HepG2 (cell line): ENCODE data around the gene ZBTB46. TPM values are rescaled to one million over a fixed set of nuclear protein-coding genes. Genes with fewer than 3 reads are reported as not detected.

Experiments
- NFATC3 ChIP-seq: sonication (generic); formaldehyde crosslinking; IDR thresholded peaks from 2 replicates; pipeline ENCODE4 v1.5.1; 2020; ENCODE audit warnings: mild to moderate bottlenecking, missing genetic modification reagents
- NONO ChIP-seq, 2 experiments: fragments of 450-650 bp in 1 of 2; sonication (generic) in 1 of 2; formaldehyde crosslinking in 1 of 2; IDR thresholded peaks in 1 of 2; conservative IDR thresholded peaks in 1 of 2; 2 replicates each; pipeline versions ENCODE4 v1.6.1 to v1.8.0; 2017 to 2022; ENCODE audit warnings: mild to moderate bottlenecking in 1 of 2, missing genetic modification reagents in 1 of 2, moderate library complexity in 1 of 2
- POGK ChIP-seq: sonication (generic); formaldehyde crosslinking; conservative IDR thresholded peaks from 2 replicates; pipeline ENCODE4 v1.8.0; 2022; ENCODE audit warnings: mild to moderate bottlenecking, moderate library complexity, missing genetic modification reagents
- POLR2AphosphoS5 ChIP-seq: IDR thresholded peaks from 2 replicates; pipeline ENCODE4 v1.6.1; 2012; ENCODE audit warnings: low read depth, low read length
- RBM22 ChIP-seq: fragments of 200-400 bp; formaldehyde crosslinking; optimal IDR thresholded peaks from 2 replicates; pipeline ENCODE3; 2017; ENCODE audit warnings: mild to moderate bottlenecking, low read length, moderate library complexity
- RFXAP ChIP-seq: sonication (generic); formaldehyde crosslinking; IDR thresholded peaks from 2 replicates; pipeline ENCODE4 v1.4.0; 2020; ENCODE audit warnings: missing genetic modification reagents, borderline replicate concordance
- SMAD9 ChIP-seq: sonication (generic); formaldehyde crosslinking; IDR thresholded peaks from 2 replicates; pipeline ENCODE4 v1.5.1; 2020; ENCODE audit warnings: mild to moderate bottlenecking, missing genetic modification reagents
- SP4 ChIP-seq: sonication (generic); formaldehyde crosslinking; IDR thresholded peaks from 2 replicates; pipeline ENCODE4 v1.8.1; 2023; ENCODE audit warnings: mild to moderate bottlenecking, missing genetic modification reagents
- ZBTB7A ChIP-seq: sonication (generic); formaldehyde crosslinking; IDR thresholded peaks from 2 replicates; pipeline ENCODE4 v1.8.0; 2022; ENCODE audit warnings: mild to moderate bottlenecking, missing genetic modification reagents
- ZNF207 ChIP-seq: fragments of 450-650 bp; IDR thresholded peaks from 2 replicates; pipeline ENCODE4 v1.6.1; 2016; ENCODE audit warnings: antibody characterized with exemption, borderline replicate concordance
- ZNF281 ChIP-seq: sonication (generic); formaldehyde crosslinking; IDR thresholded peaks from 2 replicates; pipeline ENCODE4 v1.4.0; 2020; ENCODE audit warnings: missing genetic modification reagents, borderline replicate concordance
- ZNF414 ChIP-seq: sonication (generic); formaldehyde crosslinking; IDR thresholded peaks from 2 replicates; pipeline ENCODE4 v1.5.0; 2020; ENCODE audit warnings: missing genetic modification reagents
- ZNF431 ChIP-seq: sonication (generic); formaldehyde crosslinking; IDR thresholded peaks from 2 replicates; pipeline ENCODE4 v1.9.0; 2022; ENCODE audit warnings: missing genetic modification reagents, low read depth, mild to moderate bottlenecking, borderline replicate concordance
- ZNF687 ChIP-seq: sonication (generic); formaldehyde crosslinking; IDR thresholded peaks from 2 replicates; pipeline ENCODE4 v1.5.1; 2020; ENCODE audit warnings: mild to moderate bottlenecking, missing genetic modification reagents, moderate library complexity
- ZNF710 ChIP-seq: sonication (generic); formaldehyde crosslinking; IDR thresholded peaks from 2 replicates; pipeline ENCODE4 v1.5.0; 2020; ENCODE audit warnings: mild to moderate bottlenecking, missing genetic modification reagents, borderline replicate concordance
- ZNF816 ChIP-seq: sonication (generic); formaldehyde crosslinking; IDR thresholded peaks from 2 replicates; pipeline ENCODE4 v1.8.0; 2022; ENCODE audit warnings: missing genetic modification reagents, mild to moderate bottlenecking, borderline replicate concordance
- polyA plus RNA-seq, 8 experiments: library from polyadenylated mRNA; depleted of rRNA in 3 of 8; stranded (reverse) in 7 of 8; unstranded in 1 of 8; fragments of >200 nt; fragmentation: Illumina TruSeq in 4 of 8; extraction: Trizol in 4 of 8; gene quantifications; 2 replicates each; pipeline versions ENCODE4 v1.2.1 to v1.2.3, GENCODE V29; 2011 to 2016; ENCODE audit warnings: low read depth in 4 of 8, missing spikeins in 1 of 8, mixed read lengths in 1 of 8; ENCODE audit not compliant: insufficient read depth in 1 of 8
- total RNA-seq, 5 experiments: library from RNA; depleted of rRNA; stranded (reverse); fragments of >200 nt; fragmentation: Illumina TruSeq; extraction: Trizol; gene quantifications; 2 replicates each; pipeline ENCODE4 v1.2.3, GENCODE V29; 2016; ENCODE audit warnings: low read depth in 1 of 5

The ZBTB46 gene
- total and polyA plus RNA-seq, 2 of the 13 experiments (the other 11 are each of a cell fraction or from before 2014, with no cell fraction given): 1.6 to 13.5 TPM

GRCh38 chr20:63699466-63700198 is 131.4 kb downstream of the ZBTB46 start (continued):
- TF ChIP-seq POGK (no peak), POLR2AphosphoS5 (0 out of 2 replicates have a peak, but pooled peaks have one; percentile 1), NFATC3 (CRISPR knock-in tag) (0 out of 2 replicates have a peak, but pooled peaks have one; percentile 40), ZNF431 (CRISPR knock-in tag) (no peak), ZNF207 (no peak), RFXAP (no peak), ZNF816 (no peak), ZNF710 (CRISPR knock-in tag) (0 out of 2 replicates have a peak, but pooled peaks have one; percentile 34), SP4 (CRISPR knock-in tag) (no peak), ZNF281 (CRISPR knock-in tag) (no peak), NONO (IDR thresholded peaks at IDR 0.05) (no peak), NONO (CRISPR knock-in tag; conservative IDR thresholded peaks at IDR 0.05) (no peak), ZNF687 (CRISPR knock-in tag) (peak; percentile 49), SMAD9 (no peak), ZNF414 (CRISPR knock-in tag) (no peak), RBM22 (peak; percentile 52), ZBTB7A (0 out of 2 replicates have a peak, but pooled peaks have one; percentile 16)
